B cell (primary cell): ENCODE measurements around the gene CHCHD3.

Experiments
- EZH2 ChIP-seq: IDR thresholded peaks from 2 replicates; pipeline ENCODE4 v1.6.1; 2012; ENCODE audit warnings: borderline replicate concordance, low read depth, mild to moderate bottlenecking, moderate library complexity, low read length; ENCODE audit not compliant: insufficient read depth, poor library complexity, severe bottlenecking
- TF ChIP-seq, protein P1 (sequence below): fragments of 200-600 bp; IDR thresholded peaks from one replicate; pipeline ENCODE4 v1.8.0; 2022; ENCODE audit warnings: antibody characterized with exemption, mild to moderate bottlenecking

GRCh38 chr7:132941905-132942304 is 140.0 kb downstream of the CHCHD3 start:
- TF ChIP-seq, protein P1, sequence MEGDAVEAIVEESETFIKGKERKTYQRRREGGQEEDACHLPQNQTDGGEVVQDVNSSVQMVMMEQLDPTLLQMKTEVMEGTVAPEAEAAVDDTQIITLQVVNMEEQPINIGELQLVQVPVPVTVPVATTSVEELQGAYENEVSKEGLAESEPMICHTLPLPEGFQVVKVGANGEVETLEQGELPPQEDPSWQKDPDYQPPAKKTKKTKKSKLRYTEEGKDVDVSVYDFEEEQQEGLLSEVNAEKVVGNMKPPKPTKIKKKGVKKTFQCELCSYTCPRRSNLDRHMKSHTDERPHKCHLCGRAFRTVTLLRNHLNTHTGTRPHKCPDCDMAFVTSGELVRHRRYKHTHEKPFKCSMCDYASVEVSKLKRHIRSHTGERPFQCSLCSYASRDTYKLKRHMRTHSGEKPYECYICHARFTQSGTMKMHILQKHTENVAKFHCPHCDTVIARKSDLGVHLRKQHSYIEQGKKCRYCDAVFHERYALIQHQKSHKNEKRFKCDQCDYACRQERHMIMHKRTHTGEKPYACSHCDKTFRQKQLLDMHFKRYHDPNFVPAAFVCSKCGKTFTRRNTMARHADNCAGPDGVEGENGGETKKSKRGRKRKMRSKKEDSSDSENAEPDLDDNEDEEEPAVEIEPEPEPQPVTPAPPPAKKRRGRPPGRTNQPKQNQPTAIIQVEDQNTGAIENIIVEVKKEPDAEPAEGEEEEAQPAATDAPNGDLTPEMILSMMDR: no peak
- no peak for TF ChIP-seq EZH2
